Astrocyte of the cerebellum (primary cell): ENCODE measurements around the gene BMP8B.

ENCODE experiments used
- DNase-seq: peaks from one replicate; pipeline ENCODE4 v3.0.0-alpha.2; 2011; ENCODE audit warnings: low read depth
- H3K4me3 ChIP-seq: 2 replicates; pipeline ENCODE4 v1.5.1; 2011; ENCODE audit warnings: mild to moderate bottlenecking, low read depth, low read length, moderate library complexity
- CTCF ChIP-seq: IDR thresholded peaks from 2 replicates; pipeline ENCODE4 v1.5.1; 2012; ENCODE audit warnings: low read length, low read depth, moderate library complexity, mild to moderate bottlenecking; ENCODE audit errors: missing control alignments
- in situ Hi-C: cut with HindIII; loops from 2 replicates; pipeline ENCODE4 v1.10.0; 2017; ENCODE audit warnings: low sequenced_read_pairs

BMP8B gene

GRCh38 chr1:39762550-39763540 is 25.8 kb downstream of the BMP8B start:
- in situ Hi-C loops = no loop called here
- no peak for DNase-seq
- no peak overlapping the region for H3K4me3 ChIP-seq
- TF ChIP-seq CTCF = no peak

GRCh38 chr1:39761557-39762260 is 27.0 kb downstream of the BMP8B start:
- no peak for DNase-seq
- no peak overlapping the region for H3K4me3 ChIP-seq
- in situ Hi-C loops = no loop called here
- no peak for TF ChIP-seq CTCF

GRCh38 chr1:39761016-39761415 is 27.6 kb downstream of the BMP8B start:
- no peak for TF ChIP-seq CTCF
- DNase-seq = no peak
- in situ Hi-C loops = no loop called here
- H3K4me3 ChIP-seq = no peak overlapping the region

GRCh38 chr1:39760074-39761008 is 28.3 kb downstream of the BMP8B start:
- DNase-seq = no peak
- H3K4me3 ChIP-seq = no peak overlapping the region
- in situ Hi-C loops = no loop called here
- TF ChIP-seq CTCF = no peak

- no peak for TF ChIP-seq CTCF
- in situ Hi-C loops = no loop called here
- no peak overlapping the region for H3K4me3 ChIP-seq
- DNase-seq = no peak
Measured at GRCh38 chr1:39759436-39759726, 29.3 kb downstream of the BMP8B start.
